Measurements from ENCODE around the gene ZFP36L2.

DNA sequence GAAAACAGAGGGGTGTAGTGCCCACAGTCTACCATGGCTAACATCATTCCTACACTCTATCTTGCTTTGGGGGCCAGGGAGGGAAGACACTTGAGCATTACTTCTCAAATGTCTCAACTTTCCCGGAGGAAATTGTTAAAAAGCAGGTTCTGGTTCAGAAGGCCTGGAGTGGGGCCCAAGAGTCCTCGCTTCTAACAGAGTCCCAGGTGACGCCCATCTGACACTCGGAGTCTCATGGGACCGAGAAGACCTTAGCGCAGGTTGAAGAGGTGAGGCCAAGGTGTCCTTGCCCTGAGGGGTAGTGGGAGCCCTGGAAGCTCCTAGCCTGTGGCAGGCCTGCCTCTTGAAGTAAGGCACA, 40.1 kb downstream of the ZFP36L2 start:
- TF ChIP-seq POLR2A (IDR thresholded peaks at IDR 0.05; ENCODE audit: low read depth, low read length) = no peak
- TF ChIP-seq POLR2AphosphoS5 (IDR thresholded peaks at IDR 0.05; ENCODE audit: low read depth, low read length) = no peak
- TF ChIP-seq TAF1 (IDR thresholded peaks at IDR 0.05; ENCODE audit: borderline replicate concordance, low read depth, low read length) = no peak

All from GM12892 (cell line).